AG09319 (cell line): ENCODE results near the gene DHX58.
A peak's percentile ranks its signal among the peaks of the same experiment; 100 is the strongest.

Experiments
- DNase-seq: peaks from one replicate; pipeline ENCODE4 v3.0.0-alpha.2; 2010; ENCODE audit warnings: low read depth; ENCODE audit errors: extremely low read depth
- CTCF ChIP-seq: IDR thresholded peaks from 2 replicates; pipeline ENCODE4 v1.5.1; 2011; ENCODE audit warnings: low read depth, mild to moderate bottlenecking, inconsistent platforms, low read length, moderate library complexity

Gene DHX58

DNA sequence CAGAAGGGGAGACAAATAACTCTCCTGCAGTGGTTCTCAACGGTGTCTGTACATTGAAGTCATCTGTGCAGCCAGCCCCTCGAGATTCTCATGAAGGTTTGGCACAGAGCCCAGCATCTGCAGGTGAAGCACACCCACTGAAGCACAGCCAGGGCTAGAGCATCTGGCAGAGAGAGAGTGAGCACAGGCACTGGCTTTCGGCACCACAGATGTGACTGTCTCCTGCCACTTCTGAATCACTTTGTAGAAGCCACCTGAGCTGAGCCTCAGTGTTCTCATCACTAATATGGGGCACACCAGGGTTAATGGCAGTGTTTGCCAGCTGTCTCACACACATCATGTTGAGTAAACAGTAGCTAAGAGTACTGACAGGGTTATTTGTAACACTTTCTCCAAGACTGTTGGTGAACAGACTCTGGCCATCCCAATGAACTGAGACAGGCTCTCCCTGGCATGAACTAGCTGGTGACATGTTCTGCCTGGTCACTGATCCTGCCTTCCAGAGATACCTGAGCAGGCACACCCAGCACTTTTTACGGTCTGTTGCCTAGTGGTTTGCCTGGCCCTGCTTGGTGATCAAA lies 21.0 kb upstream of the DHX58 start:
- no peak for DNase-seq
- no peak for TF ChIP-seq CTCF

DNA sequence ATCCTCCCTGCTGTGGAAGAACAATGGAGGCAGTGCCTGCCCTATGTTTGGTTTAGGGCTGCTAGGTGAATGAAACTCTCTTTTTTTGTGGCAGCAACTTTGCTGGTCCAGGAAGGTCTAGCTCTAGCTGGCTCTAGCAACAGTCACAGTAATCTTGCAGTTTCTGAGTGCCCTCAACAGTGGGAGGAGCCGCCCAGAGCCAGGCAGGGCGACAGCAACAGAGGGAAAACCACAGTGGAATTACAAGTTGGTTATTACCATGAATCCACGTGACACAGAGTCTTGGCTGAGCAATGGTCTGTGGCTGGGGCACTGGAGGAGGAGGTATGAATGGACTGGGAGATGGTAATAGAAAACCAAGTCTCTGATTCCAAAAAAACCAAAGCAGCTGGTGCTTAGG lies 20.4 kb upstream of the DHX58 start:
- peak; percentile 49 for DNase-seq
- no peak for TF ChIP-seq CTCF

GRCh38 chr17:42131981-42132432 lies 19.5 kb upstream of the DHX58 start:
- DNase-seq = no peak
- no peak for TF ChIP-seq CTCF

GRCh38 chr17:42131232-42131631 lies 18.7 kb upstream of the DHX58 start:
- no peak for TF ChIP-seq CTCF
- no peak for DNase-seq

GRCh38 chr17:42130310-42130936 lies 17.9 kb upstream of the DHX58 start:
- no peak for DNase-seq
- TF ChIP-seq CTCF = no peak

DNA sequence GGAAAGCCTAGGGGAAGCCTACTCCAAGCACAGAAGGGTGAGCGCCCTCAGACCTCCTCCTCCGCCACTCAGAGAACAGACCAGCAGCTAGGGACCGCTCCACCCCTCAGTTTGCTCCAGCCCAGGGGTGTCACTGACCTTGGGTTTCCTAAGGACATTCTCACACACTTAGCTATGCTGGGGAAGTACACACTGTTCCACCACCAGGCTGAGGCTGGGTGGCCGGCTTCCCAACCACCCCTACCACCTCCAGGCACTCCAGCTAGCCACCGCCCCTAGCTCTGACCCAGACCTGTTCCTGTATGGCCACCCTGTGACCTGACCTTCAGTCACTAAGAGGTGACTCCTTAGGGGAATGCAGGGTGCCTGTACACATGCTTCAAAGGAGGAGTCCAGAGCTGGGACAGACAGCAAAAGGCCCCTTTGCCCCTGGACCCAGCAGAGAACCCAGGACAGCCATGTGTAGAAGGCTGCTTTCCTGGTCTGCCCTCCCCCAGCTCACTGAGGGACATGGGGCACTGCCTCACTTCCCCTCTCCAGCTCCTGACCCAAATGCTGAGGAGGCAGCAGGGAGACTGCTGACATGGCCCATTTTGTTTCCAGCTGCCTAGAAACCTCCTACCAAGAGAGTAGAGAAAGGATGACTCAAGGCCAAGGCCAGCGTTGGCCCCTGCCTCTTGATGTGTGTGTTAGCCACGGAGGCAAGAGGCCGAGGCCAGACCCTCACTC lies 16.8 kb upstream of the DHX58 start:
- TF ChIP-seq CTCF = no peak
- no peak for DNase-seq

GRCh38 chr17:42127414-42127813 lies 14.9 kb upstream of the DHX58 start:
- no peak for DNase-seq
- no peak for TF ChIP-seq CTCF
